Measurements from ENCODE around the gene ADAD2.

The ADAD2 gene

GRCh38 chr16:84196101-84196500 is 5.1 kb downstream of the ADAD2 start:
- TF ChIP-seq CTCF (IDR thresholded peaks at IDR 0.05; ENCODE audit: low read length) (no peak), EZH2 (optimal IDR thresholded peaks at IDR 0.05; ENCODE audit: low read depth, low read length) (no peak), EZH2phosphoT487 (IDR thresholded peaks at IDR 0.05; ENCODE audit: low read length) (no peak)
- Histone ChIP-seq H2AFZ (ENCODE audit: low read length) (no peak overlapping the region), H3K9me2 (replicated peaks; ENCODE audit: insufficient read depth, low read length) (no peaks in the 10 kb centered on the region), H3K27ac (ENCODE audit: low read length) (no peak overlapping the region), H3F3A (ENCODE audit: insufficient read depth, low read length) (no peaks in the 10 kb centered on the region), H3K4me1 (ENCODE audit: low read length) (no peaks in the 10 kb centered on the region), H3K79me2 (ENCODE audit: low read length) (no peaks in the 10 kb centered on the region), H3K36me3 (replicated peaks; ENCODE audit: insufficient read depth, low read length) (no peaks in the 10 kb centered on the region), H3K4me3 (ENCODE audit: low read length) (no peak overlapping the region), H3K9ac (ENCODE audit: low read length) (no peak overlapping the region), H3K9me3 (replicated peaks; ENCODE audit: insufficient read depth, low read length) (no peaks in the 10 kb centered on the region), H3K27me3 (replicated peaks; ENCODE audit: insufficient read depth, low read length) (0 out of 2 replicates have a peak, but pooled peaks cover 3% of the 10 kb centered on the region), H4K20me1 (ENCODE audit: insufficient read depth, low read length) (no peaks in the 10 kb centered on the region), H3K4me2 (ENCODE audit: low read depth, low read length) (no peak overlapping the region)
- no peak for DNase-seq

GRCh38 chr16:84196727-84197394 is 5.9 kb downstream of the ADAD2 start:
- Histone ChIP-seq H3K9ac (ENCODE audit: low read length) (no peak overlapping the region), H3F3A (ENCODE audit: insufficient read depth, low read length) (no peaks in the 10 kb centered on the region), H3K27me3 (replicated peaks; ENCODE audit: insufficient read depth, low read length) (0 out of 2 replicates have a peak, but pooled peaks cover 3% of the 10 kb centered on the region), H2AFZ (ENCODE audit: low read length) (no peak overlapping the region), H3K4me1 (ENCODE audit: low read length) (no peaks in the 10 kb centered on the region), H3K4me3 (ENCODE audit: low read length) (no peak overlapping the region), H3K27ac (ENCODE audit: low read length) (no peak overlapping the region), H4K20me1 (ENCODE audit: insufficient read depth, low read length) (no peaks in the 10 kb centered on the region), H3K4me2 (ENCODE audit: low read depth, low read length) (no peak overlapping the region), H3K9me2 (replicated peaks; ENCODE audit: insufficient read depth, low read length) (no peaks in the 10 kb centered on the region), H3K79me2 (ENCODE audit: low read length) (no peaks in the 10 kb centered on the region), H3K36me3 (replicated peaks; ENCODE audit: insufficient read depth, low read length) (no peaks in the 10 kb centered on the region), H3K9me3 (replicated peaks; ENCODE audit: insufficient read depth, low read length) (no peaks in the 10 kb centered on the region)
- no peak for TF ChIP-seq EZH2 (optimal IDR thresholded peaks at IDR 0.05; ENCODE audit: low read depth, low read length)
- TF ChIP-seq EZH2phosphoT487 (IDR thresholded peaks at IDR 0.05; ENCODE audit: low read length) = no peak
- TF ChIP-seq CTCF (IDR thresholded peaks at IDR 0.05; ENCODE audit: low read length) = no peak
- DNase-seq = no peak

- H3K9me3 ChIP-seq (replicated peaks; ENCODE audit: insufficient read depth, low read length) = no peaks in the 10 kb centered on the region
- no peaks in the 10 kb centered on the region for H3K36me3 ChIP-seq (replicated peaks; ENCODE audit: insufficient read depth, low read length)
- no peak overlapping the region for H2AFZ ChIP-seq (ENCODE audit: low read length)
- H3K9me2 ChIP-seq (replicated peaks; ENCODE audit: insufficient read depth, low read length) = no peaks in the 10 kb centered on the region
- no peaks in the 10 kb centered on the region for H3K4me1 ChIP-seq (ENCODE audit: low read length)
- peaks cover 7% of the 10 kb centered on the region for H3K27me3 ChIP-seq (replicated peaks; ENCODE audit: insufficient read depth, low read length)
- no peak for DNase-seq
- H3F3A ChIP-seq (ENCODE audit: insufficient read depth, low read length) = no peaks in the 10 kb centered on the region
- no peak overlapping the region for H3K27ac ChIP-seq (ENCODE audit: low read length)
- H3K4me3 ChIP-seq (ENCODE audit: low read length) = no peak overlapping the region
- no peaks in the 10 kb centered on the region for H3K79me2 ChIP-seq (ENCODE audit: low read length)
- H3K4me2 ChIP-seq (ENCODE audit: low read depth, low read length) = no peak overlapping the region
- TF ChIP-seq EZH2 (optimal IDR thresholded peaks at IDR 0.05; ENCODE audit: low read depth, low read length) = no peak
- TF ChIP-seq EZH2phosphoT487 (IDR thresholded peaks at IDR 0.05; ENCODE audit: low read length) = no peak
- TF ChIP-seq CTCF (IDR thresholded peaks at IDR 0.05; ENCODE audit: low read length) = no peak
- H3K9ac ChIP-seq (ENCODE audit: low read length) = no peak overlapping the region
- no peaks in the 10 kb centered on the region for H4K20me1 ChIP-seq (ENCODE audit: insufficient read depth, low read length)
These were observed 6.6 kb downstream of the ADAD2 start for GRCh38 chr16:84197466-84198128.

Measured in MM.1S (cell line).